Mucosa of descending colon (tissue), 3 donors: ENCODE results near the gene STN1. TPM values are rescaled to one million over a fixed set of nuclear protein-coding genes. Genes with fewer than 3 reads are reported as not detected.

Source experiments
- ATAC-seq: fragments of 200-7000 bp; cut with Tn5 transposase; one replicate; pipeline ENCODE4 v1.9.1; 2020; ENCODE audit warnings: mild to moderate bottlenecking, moderate library complexity
- DNase-seq, 3 donors: peaks; one replicate each; pipeline ENCODE4 v3.0.0-alpha.2; 2020
- H3K36me3 ChIP-seq: fragments of 200-600 bp; one replicate; pipeline ENCODE4 v1.8.0; 2021; ENCODE audit warnings: low read depth, mild to moderate bottlenecking
- H3K4me1 ChIP-seq: fragments of 200-600 bp; one replicate; pipeline ENCODE4 v1.8.0; 2021; ENCODE audit warnings: low read depth, mild to moderate bottlenecking
- H3K4me3 ChIP-seq: fragments of 200-600 bp; one replicate; pipeline ENCODE4 v1.8.0; 2021; ENCODE audit warnings: mild to moderate bottlenecking
- H3K9me3 ChIP-seq: fragments of 200-600 bp; one replicate; pipeline ENCODE4 v1.8.0; 2021; ENCODE audit warnings: mild to moderate bottlenecking
- CTCF ChIP-seq: fragments of 200-600 bp; IDR thresholded peaks from one replicate; pipeline ENCODE4 v1.8.0; 2022; ENCODE audit warnings: antibody characterized with exemption, mild to moderate bottlenecking
- intact Hi-C, 2 donors: fragments of 100-400 bp; cut with DNase I in 1 of 2; cut with micrococcal nuclease in 1 of 2; formaldehyde crosslinking; loops; one replicate each; pipeline versions ENCODE4 v1.11.0 to v1.11.1; 2022; cut with DNase I, micrococcal nuclease
- long read RNA-seq, 2 donors: library from polyadenylated mRNA; unstranded; transcript quantifications; one replicate each; pipeline ENCODE4 v2.0.0, GENCODE V29; 2019 to 2021
- total RNA-seq, 3 donors: library from RNA; stranded (reverse); fragmentation: NEBNext Ultra II Directional in 2 of 3; extraction: Animal tissue kit (Norgen Biotek cat#: 25700) in 2 of 3; gene quantifications; one replicate each; pipeline versions ENCODE4 v1.2.1 to v1.2.4, GENCODE V29; 2021 to 2023
- donor health status: DM: no; HTN: no; CAD: no; lungs with moderate emphysema.
- donor health status: DM: no; HTN: no; CAD: no.
- donor health status: DM: no; HTN: yes; CAD: no.

Gene STN1
- total RNA-seq: 10 to 100 TPM; 18.8 to 25.2 (median 20.7) TPM
- long read RNA-seq, donor 1, transcript STN1-201 (10 exons, 1,417 nt): major isoform, 16 of 23 reads
- long read RNA-seq, donor 1, partial matches to known transcripts: 1 of 23 reads
- long read RNA-seq, donor 1, other reads (novel, unspliced or antisense): 5 of 23 reads
- long read RNA-seq, donor 2, transcript STN1-201 (10 exons, 1,417 nt): major isoform, 8 of 17 reads
- long read RNA-seq, donor 2, partial matches to known transcripts: 1 of 17 reads
- long read RNA-seq, donor 2, other reads (novel, unspliced or antisense): 4 of 17 reads

GRCh38 chr10:103918053-103918846, at the start of gene STN1:
STN1 (minus strand) TSS chr10:103918184; CDS start chr10:103917594, 590 bp downstream.
- DNase-seq (peak; percentile 96 to 99 (median 98)), ATAC-seq (peak; percentile 94)
- no peak for TF ChIP-seq CTCF
- H3K4me1 ChIP-seq: peaks cover 27% of the 10 kb centered on the region
- intact Hi-C loops: no loop called here
- peak within 1 kb of the TSS; percentile 38 for H3K4me3 ChIP-seq
- peaks cover 4% of the 10 kb centered on the region for H3K9me3 ChIP-seq
- peaks cover 4% of the 10 kb centered on the region for H3K36me3 ChIP-seq

- ATAC-seq (peak; percentile 55), DNase-seq (peak in 2 of 3 donors; percentile 46 to 57)
- Histone ChIP-seq H3K4me3 (peak overlapping the region; percentile 88), H3K9me3 (no peaks in the 10 kb centered on the region), H3K4me1 (peaks cover 31% of the 10 kb centered on the region), H3K36me3 (no peaks in the 10 kb centered on the region)
- intact Hi-C loops: loop anchor here in 1 of 2 donors (10.0 kb wide), 1 partner anchor 73 kb away; no protein-coding TSS in a partner anchor
- no peak for TF ChIP-seq CTCF
Observed at GRCh38 chr10:103967448-103968071, 49.6 kb upstream of the STN1 start.

GRCh38 chr10:103966671-103967447, 48.9 kb upstream of the STN1 start, which contains the start of gene SLK:
SLK (plus strand) TSS chr10:103967140; CDS start chr10:103967746, 606 bp downstream.
- TF ChIP-seq CTCF: no peak
- intact Hi-C loops: loop anchor here in 1 of 2 donors (10.0 kb wide), 1 partner anchor 72 kb away; no protein-coding TSS in a partner anchor
- peaks cover 30% of the 10 kb centered on the region for H3K4me1 ChIP-seq
- DNase-seq: peak; percentile 85 to 90 (median 88)
- peak; percentile 97 for ATAC-seq
- no peaks in the 10 kb centered on the region for H3K36me3 ChIP-seq
- H3K4me3 ChIP-seq: peak within 1 kb of the TSS; percentile 88
- no peaks in the 10 kb centered on the region for H3K9me3 ChIP-seq

- intact Hi-C loops: loop anchor here in 1 of 2 donors (10.0 kb wide), 1 partner anchor 65 kb away; no protein-coding TSS in a partner anchor
- no peak for DNase-seq
- H3K36me3 ChIP-seq: no peaks in the 10 kb centered on the region
- no peak overlapping the region for H3K4me3 ChIP-seq
- no peaks in the 10 kb centered on the region for H3K4me1 ChIP-seq
- no peak for TF ChIP-seq CTCF
- no peaks in the 10 kb centered on the region for H3K9me3 ChIP-seq
- ATAC-seq: no peak
Observed at GRCh38 chr10:103960103-103960502, 42.1 kb upstream of the STN1 start.

- no peaks in the 10 kb centered on the region for H3K36me3 ChIP-seq
- ATAC-seq (no peak), DNase-seq (no peak)
- no peak overlapping the region for H3K4me3 ChIP-seq
- H3K9me3 ChIP-seq: no peaks in the 10 kb centered on the region
- TF ChIP-seq CTCF: no peak
- H3K4me1 ChIP-seq: no peaks in the 10 kb centered on the region
- intact Hi-C loops: no loop called here
Observed at GRCh38 chr10:103958996-103959395, 41.0 kb upstream of the STN1 start.
